HCT116 (cell line): ENCODE measurements around the gene NFKB2.

Experiments used
- EZH2 ChIP-seq: fragments of 200-600 bp; sonication (generic); IDR thresholded peaks from 2 replicates; pipeline ENCODE4 v1.6.1; 2017; ENCODE audit warnings: antibody characterized with exemption, mixed run types
- EZH2phosphoT487 ChIP-seq: fragments of 200-600 bp; IDR thresholded peaks from 2 replicates; pipeline ENCODE4 v1.6.1; 2018; ENCODE audit warnings: antibody characterized with exemption, borderline replicate concordance
- FOSL1 ChIP-seq: IDR thresholded peaks from 2 replicates; pipeline ENCODE4 v1.6.1; 2012; ENCODE audit warnings: low read depth
- POLR2A ChIP-seq: IDR thresholded peaks from 2 replicates; pipeline ENCODE4 v1.7.0; 2011; ENCODE audit warnings: borderline replicate concordance; ENCODE audit not compliant: insufficient read depth, insufficient read length; ENCODE audit errors: extremely low read depth
- POLR2AphosphoS5 ChIP-seq: IDR thresholded peaks from 2 replicates; pipeline ENCODE4 v1.6.1; 2011; ENCODE audit warnings: mild to moderate bottlenecking, low read depth, low read length, moderate library complexity
- SP1 ChIP-seq: IDR thresholded peaks from 2 replicates; pipeline ENCODE4 v1.6.1; 2012; ENCODE audit warnings: low read depth
- YY1 ChIP-seq: IDR thresholded peaks from 2 replicates; pipeline ENCODE4 v1.6.1; 2011; ENCODE audit warnings: low read length, low read depth, moderate library complexity, mild to moderate bottlenecking; ENCODE audit not compliant: insufficient replicate concordance; ENCODE audit errors: extremely low read depth
- TF ChIP-seq, protein P1 (sequence below), 3 experiments: fragments of 200-600 bp in 1 of 3; sonication (generic) in 1 of 3; IDR thresholded peaks in 2 of 3; conservative IDR thresholded peaks in 1 of 3; 2 replicates each; pipeline ENCODE4 v1.5.1; 2012 to 2017; ENCODE audit warnings: low read depth in 2 of 3, low read length in 2 of 3, antibody characterized with exemption in 1 of 3, borderline replicate concordance in 1 of 3, control low read depth in 1 of 3, mild to moderate bottlenecking in 1 of 3, mixed read lengths in 1 of 3, mixed run types in 1 of 3, moderate library complexity in 1 of 3; ENCODE audit not compliant: insufficient read depth in 1 of 3
- TF ChIP-seq, protein P2 (sequence below): IDR thresholded peaks from 2 replicates; pipeline ENCODE4 v1.6.1; 2012; ENCODE audit warnings: low read depth

DNA sequence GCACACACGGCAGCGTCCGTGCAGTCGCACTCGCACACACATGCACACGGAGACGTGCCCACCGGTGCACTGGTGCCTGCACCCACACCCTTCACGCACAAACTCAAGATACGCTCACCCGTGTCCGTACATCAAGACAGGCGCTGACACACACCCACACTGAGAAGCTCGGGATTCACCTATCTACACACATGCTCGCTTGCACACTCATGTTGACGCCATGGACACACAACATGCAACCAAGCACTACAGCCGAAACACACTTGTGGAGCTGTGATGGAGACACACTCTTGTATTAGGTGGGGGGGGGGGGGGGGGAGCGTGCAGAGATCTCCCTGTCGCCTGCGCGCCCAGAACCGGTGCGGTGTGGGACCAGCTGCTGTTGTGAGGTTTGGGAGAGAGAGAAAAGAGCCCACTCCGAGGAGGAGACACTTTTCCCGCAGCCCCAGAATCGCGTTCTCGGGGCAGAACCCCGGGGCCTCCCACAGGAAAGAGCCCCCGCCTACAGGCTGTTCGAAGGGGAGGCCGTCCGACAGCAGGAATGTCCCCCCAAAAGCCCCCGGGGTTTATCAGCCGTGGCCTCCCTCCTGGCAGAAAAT lies 605 bp upstream of the NFKB2 start:
- TF ChIP-seq POLR2A (no peak), SP1 (no peak), POLR2AphosphoS5 (no peak), FOSL1 (no peak), EZH2 (no peak), YY1 (no peak), EZH2phosphoT487 (no peak)
- TF ChIP-seq, protein P1, sequence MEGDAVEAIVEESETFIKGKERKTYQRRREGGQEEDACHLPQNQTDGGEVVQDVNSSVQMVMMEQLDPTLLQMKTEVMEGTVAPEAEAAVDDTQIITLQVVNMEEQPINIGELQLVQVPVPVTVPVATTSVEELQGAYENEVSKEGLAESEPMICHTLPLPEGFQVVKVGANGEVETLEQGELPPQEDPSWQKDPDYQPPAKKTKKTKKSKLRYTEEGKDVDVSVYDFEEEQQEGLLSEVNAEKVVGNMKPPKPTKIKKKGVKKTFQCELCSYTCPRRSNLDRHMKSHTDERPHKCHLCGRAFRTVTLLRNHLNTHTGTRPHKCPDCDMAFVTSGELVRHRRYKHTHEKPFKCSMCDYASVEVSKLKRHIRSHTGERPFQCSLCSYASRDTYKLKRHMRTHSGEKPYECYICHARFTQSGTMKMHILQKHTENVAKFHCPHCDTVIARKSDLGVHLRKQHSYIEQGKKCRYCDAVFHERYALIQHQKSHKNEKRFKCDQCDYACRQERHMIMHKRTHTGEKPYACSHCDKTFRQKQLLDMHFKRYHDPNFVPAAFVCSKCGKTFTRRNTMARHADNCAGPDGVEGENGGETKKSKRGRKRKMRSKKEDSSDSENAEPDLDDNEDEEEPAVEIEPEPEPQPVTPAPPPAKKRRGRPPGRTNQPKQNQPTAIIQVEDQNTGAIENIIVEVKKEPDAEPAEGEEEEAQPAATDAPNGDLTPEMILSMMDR (IDR thresholded peaks at IDR 0.05 in 2 of 3, conservative IDR thresholded peaks at IDR 0.05 in 1 of 3; ENCODE audit: borderline replicate concordance in 1 of 3, insufficient read depth in 1 of 3, low read depth in 2 of 3, low read length in 2 of 3) = no peak
- TF ChIP-seq, protein P2, sequence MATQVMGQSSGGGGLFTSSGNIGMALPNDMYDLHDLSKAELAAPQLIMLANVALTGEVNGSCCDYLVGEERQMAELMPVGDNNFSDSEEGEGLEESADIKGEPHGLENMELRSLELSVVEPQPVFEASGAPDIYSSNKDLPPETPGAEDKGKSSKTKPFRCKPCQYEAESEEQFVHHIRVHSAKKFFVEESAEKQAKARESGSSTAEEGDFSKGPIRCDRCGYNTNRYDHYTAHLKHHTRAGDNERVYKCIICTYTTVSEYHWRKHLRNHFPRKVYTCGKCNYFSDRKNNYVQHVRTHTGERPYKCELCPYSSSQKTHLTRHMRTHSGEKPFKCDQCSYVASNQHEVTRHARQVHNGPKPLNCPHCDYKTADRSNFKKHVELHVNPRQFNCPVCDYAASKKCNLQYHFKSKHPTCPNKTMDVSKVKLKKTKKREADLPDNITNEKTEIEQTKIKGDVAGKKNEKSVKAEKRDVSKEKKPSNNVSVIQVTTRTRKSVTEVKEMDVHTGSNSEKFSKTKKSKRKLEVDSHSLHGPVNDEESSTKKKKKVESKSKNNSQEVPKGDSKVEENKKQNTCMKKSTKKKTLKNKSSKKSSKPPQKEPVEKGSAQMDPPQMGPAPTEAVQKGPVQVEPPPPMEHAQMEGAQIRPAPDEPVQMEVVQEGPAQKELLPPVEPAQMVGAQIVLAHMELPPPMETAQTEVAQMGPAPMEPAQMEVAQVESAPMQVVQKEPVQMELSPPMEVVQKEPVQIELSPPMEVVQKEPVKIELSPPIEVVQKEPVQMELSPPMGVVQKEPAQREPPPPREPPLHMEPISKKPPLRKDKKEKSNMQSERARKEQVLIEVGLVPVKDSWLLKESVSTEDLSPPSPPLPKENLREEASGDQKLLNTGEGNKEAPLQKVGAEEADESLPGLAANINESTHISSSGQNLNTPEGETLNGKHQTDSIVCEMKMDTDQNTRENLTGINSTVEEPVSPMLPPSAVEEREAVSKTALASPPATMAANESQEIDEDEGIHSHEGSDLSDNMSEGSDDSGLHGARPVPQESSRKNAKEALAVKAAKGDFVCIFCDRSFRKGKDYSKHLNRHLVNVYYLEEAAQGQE = no peak
